H1 (cell line): ENCODE results near the gene PSD2. TPM values are rescaled to one million over a fixed set of nuclear protein-coding genes. Genes with fewer than 3 reads are reported as not detected.

ENCODE experiments used
- SIX5 ChIP-seq: IDR thresholded peaks from 2 replicates; pipeline ENCODE4 v1.6.1; 2011; ENCODE audit warnings: mild to moderate bottlenecking, low read depth, low read length
- polyA plus RNA-seq, 7 experiments: library from polyadenylated mRNA; depleted of rRNA in 3 of 7; stranded (reverse) in 5 of 7; unstranded in 2 of 7; fragments of >200 nt in 5 of 7; fragments of 200-250 nt in 2 of 7; gene quantifications; 1 replicate in 5 of 7; 2 replicates in 1 of 7; 4 replicates in 1 of 7; pipeline versions ENCODE4 v1.2.1 to v1.2.3, GENCODE V29; 2011 to 2013; ENCODE audit warnings: missing spikeins in 2 of 7, mixed read lengths in 2 of 7
- total RNA-seq: library from RNA; stranded (reverse); fragmentation: NEBNext Ultra II Directional; extraction: Animal tissue kit (Norgen Biotek cat#: 25700); gene quantifications from 2 replicates; pipeline ENCODE4 v1.2.1, GENCODE V29; 2021
- TF ChIP-seq, protein P1 (sequence below): fragments of 300-600 bp; sonication (generic); IDR thresholded peaks from 2 replicates; pipeline ENCODE4 v1.7.1; 2012; ENCODE audit warnings: low read length, moderate library complexity, mild to moderate bottlenecking, inconsistent platforms; ENCODE audit not compliant: insufficient replicate concordance

Gene PSD2
- total and polyA plus RNA-seq, 2 of the 8 experiments (the other 6 are each of a cell fraction or from before 2014, with no cell fraction given), result 0.06 to 0.14 TPM

DNA sequence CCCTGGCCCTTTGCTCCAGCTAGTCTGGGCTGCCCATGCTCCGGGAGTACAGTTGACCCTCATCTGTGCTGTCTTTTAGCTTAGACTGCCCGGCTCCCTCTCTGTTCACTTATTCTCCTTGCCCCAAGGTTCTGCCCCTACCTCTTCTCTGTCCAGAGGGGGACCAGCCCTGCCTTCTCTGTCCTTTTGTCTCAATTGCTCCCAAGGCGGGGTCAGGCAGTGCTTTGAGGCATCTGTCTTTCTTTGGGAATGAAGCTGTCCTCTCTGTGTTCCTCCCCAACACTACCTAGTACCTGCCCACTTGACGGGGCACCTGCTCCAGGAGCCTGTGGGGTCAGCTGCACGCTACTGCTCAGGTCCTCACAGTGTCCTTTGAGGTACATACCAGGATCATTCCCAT is 59.3 kb downstream of the PSD2 start (continued):
- TF ChIP-seq, protein P1, sequence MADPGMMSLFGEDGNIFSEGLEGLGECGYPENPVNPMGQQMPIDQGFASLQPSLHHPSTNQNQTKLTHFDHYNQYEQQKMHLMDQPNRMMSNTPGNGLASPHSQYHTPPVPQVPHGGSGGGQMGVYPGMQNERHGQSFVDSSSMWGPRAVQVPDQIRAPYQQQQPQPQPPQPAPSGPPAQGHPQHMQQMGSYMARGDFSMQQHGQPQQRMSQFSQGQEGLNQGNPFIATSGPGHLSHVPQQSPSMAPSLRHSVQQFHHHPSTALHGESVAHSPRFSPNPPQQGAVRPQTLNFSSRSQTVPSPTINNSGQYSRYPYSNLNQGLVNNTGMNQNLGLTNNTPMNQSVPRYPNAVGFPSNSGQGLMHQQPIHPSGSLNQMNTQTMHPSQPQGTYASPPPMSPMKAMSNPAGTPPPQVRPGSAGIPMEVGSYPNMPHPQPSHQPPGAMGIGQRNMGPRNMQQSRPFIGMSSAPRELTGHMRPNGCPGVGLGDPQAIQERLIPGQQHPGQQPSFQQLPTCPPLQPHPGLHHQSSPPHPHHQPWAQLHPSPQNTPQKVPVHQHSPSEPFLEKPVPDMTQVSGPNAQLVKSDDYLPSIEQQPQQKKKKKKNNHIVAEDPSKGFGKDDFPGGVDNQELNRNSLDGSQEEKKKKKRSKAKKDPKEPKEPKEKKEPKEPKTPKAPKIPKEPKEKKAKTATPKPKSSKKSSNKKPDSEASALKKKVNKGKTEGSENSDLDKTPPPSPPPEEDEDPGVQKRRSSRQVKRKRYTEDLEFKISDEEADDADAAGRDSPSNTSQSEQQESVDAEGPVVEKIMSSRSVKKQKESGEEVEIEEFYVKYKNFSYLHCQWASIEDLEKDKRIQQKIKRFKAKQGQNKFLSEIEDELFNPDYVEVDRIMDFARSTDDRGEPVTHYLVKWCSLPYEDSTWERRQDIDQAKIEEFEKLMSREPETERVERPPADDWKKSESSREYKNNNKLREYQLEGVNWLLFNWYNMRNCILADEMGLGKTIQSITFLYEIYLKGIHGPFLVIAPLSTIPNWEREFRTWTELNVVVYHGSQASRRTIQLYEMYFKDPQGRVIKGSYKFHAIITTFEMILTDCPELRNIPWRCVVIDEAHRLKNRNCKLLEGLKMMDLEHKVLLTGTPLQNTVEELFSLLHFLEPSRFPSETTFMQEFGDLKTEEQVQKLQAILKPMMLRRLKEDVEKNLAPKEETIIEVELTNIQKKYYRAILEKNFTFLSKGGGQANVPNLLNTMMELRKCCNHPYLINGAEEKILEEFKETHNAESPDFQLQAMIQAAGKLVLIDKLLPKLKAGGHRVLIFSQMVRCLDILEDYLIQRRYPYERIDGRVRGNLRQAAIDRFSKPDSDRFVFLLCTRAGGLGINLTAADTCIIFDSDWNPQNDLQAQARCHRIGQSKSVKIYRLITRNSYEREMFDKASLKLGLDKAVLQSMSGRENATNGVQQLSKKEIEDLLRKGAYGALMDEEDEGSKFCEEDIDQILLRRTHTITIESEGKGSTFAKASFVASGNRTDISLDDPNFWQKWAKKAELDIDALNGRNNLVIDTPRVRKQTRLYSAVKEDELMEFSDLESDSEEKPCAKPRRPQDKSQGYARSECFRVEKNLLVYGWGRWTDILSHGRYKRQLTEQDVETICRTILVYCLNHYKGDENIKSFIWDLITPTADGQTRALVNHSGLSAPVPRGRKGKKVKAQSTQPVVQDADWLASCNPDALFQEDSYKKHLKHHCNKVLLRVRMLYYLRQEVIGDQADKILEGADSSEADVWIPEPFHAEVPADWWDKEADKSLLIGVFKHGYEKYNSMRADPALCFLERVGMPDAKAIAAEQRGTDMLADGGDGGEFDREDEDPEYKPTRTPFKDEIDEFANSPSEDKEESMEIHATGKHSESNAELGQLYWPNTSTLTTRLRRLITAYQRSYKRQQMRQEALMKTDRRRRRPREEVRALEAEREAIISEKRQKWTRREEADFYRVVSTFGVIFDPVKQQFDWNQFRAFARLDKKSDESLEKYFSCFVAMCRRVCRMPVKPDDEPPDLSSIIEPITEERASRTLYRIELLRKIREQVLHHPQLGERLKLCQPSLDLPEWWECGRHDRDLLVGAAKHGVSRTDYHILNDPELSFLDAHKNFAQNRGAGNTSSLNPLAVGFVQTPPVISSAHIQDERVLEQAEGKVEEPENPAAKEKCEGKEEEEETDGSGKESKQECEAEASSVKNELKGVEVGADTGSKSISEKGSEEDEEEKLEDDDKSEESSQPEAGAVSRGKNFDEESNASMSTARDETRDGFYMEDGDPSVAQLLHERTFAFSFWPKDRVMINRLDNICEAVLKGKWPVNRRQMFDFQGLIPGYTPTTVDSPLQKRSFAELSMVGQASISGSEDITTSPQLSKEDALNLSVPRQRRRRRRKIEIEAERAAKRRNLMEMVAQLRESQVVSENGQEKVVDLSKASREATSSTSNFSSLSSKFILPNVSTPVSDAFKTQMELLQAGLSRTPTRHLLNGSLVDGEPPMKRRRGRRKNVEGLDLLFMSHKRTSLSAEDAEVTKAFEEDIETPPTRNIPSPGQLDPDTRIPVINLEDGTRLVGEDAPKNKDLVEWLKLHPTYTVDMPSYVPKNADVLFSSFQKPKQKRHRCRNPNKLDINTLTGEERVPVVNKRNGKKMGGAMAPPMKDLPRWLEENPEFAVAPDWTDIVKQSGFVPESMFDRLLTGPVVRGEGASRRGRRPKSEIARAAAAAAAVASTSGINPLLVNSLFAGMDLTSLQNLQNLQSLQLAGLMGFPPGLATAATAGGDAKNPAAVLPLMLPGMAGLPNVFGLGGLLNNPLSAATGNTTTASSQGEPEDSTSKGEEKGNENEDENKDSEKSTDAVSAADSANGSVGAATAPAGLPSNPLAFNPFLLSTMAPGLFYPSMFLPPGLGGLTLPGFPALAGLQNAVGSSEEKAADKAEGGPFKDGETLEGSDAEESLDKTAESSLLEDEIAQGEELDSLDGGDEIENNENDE, result no peak
- TF ChIP-seq SIX5, result no peak
